PC-3 (cell line): ENCODE data around the gene ENTHD1. TPM values are rescaled to one million over a fixed set of nuclear protein-coding genes. Genes with fewer than 3 reads are reported as not detected.

ENCODE experiments used
- ATAC-seq: fragments of 200-7000 bp; cut with Tn5 transposase; 2 replicates; pipeline ENCODE4 v1.9.1; 2020; ENCODE audit warnings: mild to moderate bottlenecking, moderate library complexity
- BruUV-seq: library from RNA; stranded (reverse); fragments of 400-500 nt; replicated peaks from 2 replicates; lab custom pipeline; 2021; lab: Mats Ljungman, UMichigan
- CTCF ChIA-PET: fragments of 300-600 bp; sonication (Branson Sonifier 250); formaldehyde crosslinking; loops from one replicate; lab custom pipeline; 2022; ENCODE audit warnings: antibody characterized with exemption; lab: Charles Lee
- POLR2A ChIA-PET: fragments of 300-600 bp; sonication (Branson Sonifier 250); formaldehyde crosslinking; loops from one replicate; lab custom pipeline; 2022; ENCODE audit warnings: antibody characterized with exemption; ENCODE audit not compliant: unreplicated experiment; lab: Charles Lee
- DNase-seq: peaks from one replicate; pipeline ENCODE4 v3.0.0-alpha.2; 2015
- H2AFZ ChIP-seq: fragments of 300-600 bp; sonication (generic); 2 replicates; pipeline ENCODE4 v1.6.0; 2016; ENCODE audit warnings: antibody characterized with exemption, low read length
- H3F3A ChIP-seq: fragments of 300-600 bp; sonication (generic); one replicate; pipeline ENCODE4 v1.6.0; 2017; ENCODE audit warnings: antibody characterized with exemption, low read length, control low read depth, mild to moderate bottlenecking; ENCODE audit not compliant: unreplicated experiment
- H3K27ac ChIP-seq: fragments of 300-600 bp; sonication (generic); 2 replicates; pipeline ENCODE4 v1.5.1; 2016; ENCODE audit warnings: mild to moderate bottlenecking, low read length
- H3K27me3 ChIP-seq: fragments of 300-600 bp; sonication (generic); 2 replicates; pipeline ENCODE4 v1.6.1; 2016; ENCODE audit warnings: low read length, mixed read lengths
- H3K36me3 ChIP-seq: fragments of 300-600 bp; sonication (generic); 2 replicates; pipeline ENCODE4 v1.6.1; 2016; ENCODE audit warnings: low read depth, mixed run types, low read length, mixed read lengths
- H3K4me1 ChIP-seq: fragments of 300-600 bp; sonication (generic); 2 replicates; pipeline ENCODE4 v1.5.1; 2016; ENCODE audit warnings: low read length; ENCODE audit not compliant: insufficient read depth
- H3K4me2 ChIP-seq: fragments of 300-600 bp; sonication (generic); 2 replicates; pipeline ENCODE4 v1.6.0; 2016; ENCODE audit warnings: low read length
- H3K4me3 ChIP-seq: fragments of 300-600 bp; sonication (generic); 2 replicates; pipeline ENCODE4 v1.5.1; 2016; ENCODE audit warnings: mild to moderate bottlenecking, low read length, mixed read lengths
- H3K79me2 ChIP-seq: fragments of 300-600 bp; sonication (generic); 2 replicates; pipeline ENCODE4 v1.6.1; 2017; ENCODE audit warnings: low read length, mixed read lengths
- H3K9ac ChIP-seq: fragments of 300-600 bp; sonication (generic); 2 replicates; pipeline ENCODE4 v1.6.0; 2016; ENCODE audit warnings: mild to moderate bottlenecking, low read length
- H3K9me2 ChIP-seq: fragments of 300-600 bp; sonication (generic); replicated peaks from 2 replicates; pipeline ENCODE4 v1.6.1; 2016; ENCODE audit warnings: mixed run types, low read length, mixed read lengths
- H3K9me3 ChIP-seq: fragments of 300-600 bp; sonication (generic); 2 replicates; pipeline ENCODE4 v1.6.1; 2016; ENCODE audit warnings: low read length, mixed read lengths
- H4K20me1 ChIP-seq: fragments of 300-600 bp; sonication (generic); 2 replicates; pipeline ENCODE4 v1.6.1; 2016; ENCODE audit warnings: low read length, mixed read lengths
- EZH2 ChIP-seq: fragments of 300-600 bp; sonication (generic); IDR thresholded peaks from one replicate; pipeline ENCODE4 v1.6.1; 2017; ENCODE audit warnings: antibody characterized with exemption, mild to moderate bottlenecking, low read length; ENCODE audit not compliant: unreplicated experiment
- EZH2phosphoT487 ChIP-seq: fragments of 300-600 bp; sonication (generic); IDR thresholded peaks from 2 replicates; pipeline ENCODE4 v1.6.1; 2018; ENCODE audit warnings: mild to moderate bottlenecking, antibody characterized with exemption, low read length, borderline replicate concordance
- intact Hi-C: fragments of 100-400 bp; cut with micrococcal nuclease; formaldehyde crosslinking; loops from 2 replicates; pipeline ENCODE4 v1.9.0; 2023
- total RNA-seq: library from RNA; depleted of rRNA; stranded (reverse); fragments of >200 nt; gene quantifications from 2 replicates; pipeline ENCODE4 v1.2.3, GENCODE V29; 2014
- TF ChIP-seq, protein P1 (sequence below): fragments of 300-600 bp; sonication (generic); conservative IDR thresholded peaks from 2 replicates; pipeline ENCODE4 v1.5.1; 2017; ENCODE audit warnings: antibody characterized with exemption, low read depth, mild to moderate bottlenecking, low read length

Gene ENTHD1
- total RNA-seq, 1 experiment from 2014 or later: not detected

DNA sequence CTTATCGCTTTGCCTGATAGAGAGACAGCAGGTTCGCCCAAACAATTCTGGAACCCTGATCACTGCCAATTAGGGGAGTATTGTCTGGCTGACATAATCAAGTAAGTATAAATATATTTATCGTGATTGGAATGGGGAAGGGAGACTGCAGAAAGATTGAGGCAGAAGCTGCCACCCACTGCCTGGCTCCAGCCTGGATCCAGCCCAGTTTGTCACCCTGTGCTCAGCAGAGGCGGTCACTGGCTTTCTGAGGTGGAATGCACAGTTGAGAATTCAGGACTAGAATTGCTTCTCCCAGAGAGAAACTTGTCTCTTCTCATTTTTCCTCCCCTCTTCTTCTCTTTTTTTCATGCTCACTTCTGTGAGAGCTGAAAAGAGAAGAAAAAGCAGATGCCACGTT lies 33.2 kb upstream of the ENTHD1 start:
- Histone ChIP-seq H4K20me1 (no peaks in the 10 kb centered on the region), H3K9me3 (no peaks in the 10 kb centered on the region), H3K4me1 (no peaks in the 10 kb centered on the region), H3K36me3 (no peaks in the 10 kb centered on the region), H3F3A (no peaks in the 10 kb centered on the region), H3K27me3 (peaks cover 74% of the 10 kb centered on the region), H3K4me3 (no peak overlapping the region), H3K27ac (no peak overlapping the region), H3K4me2 (no peak overlapping the region), H3K9ac (no peak overlapping the region), H2AFZ (no peak overlapping the region), H3K9me2 (no peaks in the 10 kb centered on the region), H3K79me2 (no peaks in the 10 kb centered on the region)
- intact Hi-C loops: no loop called here
- no peak for ATAC-seq
- ChIA-PET CTCF (no interaction called here), POLR2A (no interaction called here)
- no TSS peak for BruUV-seq
- no peak for DNase-seq
- TF ChIP-seq EZH2 (no peak), EZH2phosphoT487 (no peak)
- TF ChIP-seq, protein P1, sequence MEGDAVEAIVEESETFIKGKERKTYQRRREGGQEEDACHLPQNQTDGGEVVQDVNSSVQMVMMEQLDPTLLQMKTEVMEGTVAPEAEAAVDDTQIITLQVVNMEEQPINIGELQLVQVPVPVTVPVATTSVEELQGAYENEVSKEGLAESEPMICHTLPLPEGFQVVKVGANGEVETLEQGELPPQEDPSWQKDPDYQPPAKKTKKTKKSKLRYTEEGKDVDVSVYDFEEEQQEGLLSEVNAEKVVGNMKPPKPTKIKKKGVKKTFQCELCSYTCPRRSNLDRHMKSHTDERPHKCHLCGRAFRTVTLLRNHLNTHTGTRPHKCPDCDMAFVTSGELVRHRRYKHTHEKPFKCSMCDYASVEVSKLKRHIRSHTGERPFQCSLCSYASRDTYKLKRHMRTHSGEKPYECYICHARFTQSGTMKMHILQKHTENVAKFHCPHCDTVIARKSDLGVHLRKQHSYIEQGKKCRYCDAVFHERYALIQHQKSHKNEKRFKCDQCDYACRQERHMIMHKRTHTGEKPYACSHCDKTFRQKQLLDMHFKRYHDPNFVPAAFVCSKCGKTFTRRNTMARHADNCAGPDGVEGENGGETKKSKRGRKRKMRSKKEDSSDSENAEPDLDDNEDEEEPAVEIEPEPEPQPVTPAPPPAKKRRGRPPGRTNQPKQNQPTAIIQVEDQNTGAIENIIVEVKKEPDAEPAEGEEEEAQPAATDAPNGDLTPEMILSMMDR: no peak

DNA sequence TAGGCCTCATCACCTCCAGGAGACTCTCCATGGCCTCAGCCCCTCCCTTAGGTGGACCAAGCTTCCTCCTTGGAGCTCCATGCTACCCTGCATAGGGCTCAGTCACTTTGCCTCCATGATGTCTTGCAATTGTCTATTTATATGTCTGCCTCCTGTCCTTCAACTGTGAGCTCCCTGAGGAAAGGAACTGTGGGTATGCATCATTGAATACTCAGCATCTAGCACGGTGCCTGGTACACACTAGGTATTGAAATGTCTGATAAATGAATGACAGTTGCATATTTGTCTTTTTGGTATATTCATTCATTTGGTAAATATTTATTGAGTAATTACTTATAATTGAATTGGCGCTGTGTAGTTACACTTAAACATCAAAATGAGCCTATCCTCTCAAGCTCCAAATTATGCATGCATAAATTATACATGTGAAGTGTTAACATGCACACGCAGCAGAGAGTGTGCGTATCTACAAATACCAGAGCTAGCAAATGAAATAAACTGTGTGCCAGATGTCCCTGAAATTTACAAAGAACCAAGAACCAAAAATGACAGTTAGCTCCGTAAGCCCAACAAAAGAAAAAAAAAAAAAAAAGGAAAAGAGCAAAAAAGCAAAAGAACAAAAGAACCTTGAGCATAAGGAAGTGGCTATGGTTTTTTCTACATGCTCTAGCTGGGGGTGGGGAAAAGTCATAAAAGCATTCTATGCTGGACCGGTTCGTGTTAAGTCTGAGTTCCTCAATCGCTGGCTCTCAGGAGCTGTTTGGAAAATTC lies 32.5 kb upstream of the ENTHD1 start:
- Histone ChIP-seq H3K4me1 (no peaks in the 10 kb centered on the region), H4K20me1 (no peaks in the 10 kb centered on the region), H3K27me3 (peaks cover 70% of the 10 kb centered on the region), H3K9me3 (no peaks in the 10 kb centered on the region), H3K4me3 (no peak overlapping the region), H3K4me2 (no peak overlapping the region), H3K9me2 (no peaks in the 10 kb centered on the region), H3F3A (no peaks in the 10 kb centered on the region), H3K27ac (no peak overlapping the region), H3K36me3 (no peaks in the 10 kb centered on the region), H3K79me2 (no peaks in the 10 kb centered on the region), H3K9ac (no peak overlapping the region), H2AFZ (no peak overlapping the region)
- ChIA-PET POLR2A (no interaction called here), CTCF (no interaction called here)
- no TSS peak for BruUV-seq
- intact Hi-C loops: no loop called here
- TF ChIP-seq EZH2: no peak
- TF ChIP-seq EZH2phosphoT487: no peak
- ATAC-seq: no peak
- no peak for DNase-seq

DNA sequence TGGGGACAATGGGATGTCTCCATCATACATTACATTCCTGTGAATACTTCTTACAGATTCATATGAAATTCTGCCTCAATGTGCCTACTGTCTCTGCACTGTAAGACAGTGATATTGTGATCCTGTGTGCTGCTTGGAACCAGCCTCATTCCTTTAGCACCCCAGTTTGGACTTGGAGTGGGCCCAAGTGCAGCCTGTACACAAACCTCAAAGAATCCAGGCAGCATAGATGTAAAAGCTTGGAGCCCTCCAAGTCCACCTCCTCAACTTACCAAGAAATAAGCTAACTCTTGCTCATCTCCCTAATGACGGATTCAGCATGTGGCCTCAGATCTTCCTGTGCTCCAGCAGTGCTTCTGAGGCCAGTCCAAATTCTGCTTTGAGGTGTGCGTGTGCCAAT lies 31.7 kb upstream of the ENTHD1 start:
- CTCF ChIA-PET: no interaction called here

More for the DNA sequence above, 31.7 kb upstream of the ENTHD1 start:
- Histone ChIP-seq H3K4me3 (no peak overlapping the region), H2AFZ (no peak overlapping the region), H3K4me2 (no peak overlapping the region), H3K9ac (no peak overlapping the region), H3F3A (no peaks in the 10 kb centered on the region), H3K27me3 (peaks cover 69% of the 10 kb centered on the region), H3K27ac (no peak overlapping the region), H3K9me2 (no peaks in the 10 kb centered on the region), H4K20me1 (no peaks in the 10 kb centered on the region), H3K79me2 (no peaks in the 10 kb centered on the region), H3K9me3 (no peaks in the 10 kb centered on the region), H3K36me3 (no peaks in the 10 kb centered on the region), H3K4me1 (no peaks in the 10 kb centered on the region)
- no peak for DNase-seq
- intact Hi-C loops: no loop called here
- ATAC-seq: no peak
- TF ChIP-seq EZH2 (no peak), EZH2phosphoT487 (no peak)
- TF ChIP-seq, protein P1: no peak
- BruUV-seq: no TSS peak
- POLR2A ChIA-PET: no interaction called here
